ENCODE results near the gene ANXA3. TPM values are rescaled to one million over a fixed set of nuclear protein-coding genes. Genes with fewer than 3 reads are reported as not detected.

The ANXA3 gene
- total RNA-seq, 1 experiment from 2014 or later, result 263 TPM

- H3K79me2 ChIP-seq (ENCODE audit: low read length), result peaks cover 45% of the 10 kb centered on the region
Observed at GRCh38 chr4:78569306-78569821, 17.8 kb downstream of the ANXA3 start.

GRCh38 chr4:78570117-78570516 is 18.5 kb downstream of the ANXA3 start:
- Histone ChIP-seq H4K20me1 (ENCODE audit: low read length) (no peaks in the 10 kb centered on the region), H3K4me2 (ENCODE audit: low read length) (0 out of 2 replicates have a peak overlapping the region, but pooled peaks have one; percentile 71), H3K9me3 (ENCODE audit: low read length) (no peaks in the 10 kb centered on the region), H3K4me1 (ENCODE audit: insufficient read depth, low read length) (peaks cover 47% of the 10 kb centered on the region), H3K36me3 (ENCODE audit: low read depth, low read length) (peaks cover 29% of the 10 kb centered on the region), H3K27me3 (ENCODE audit: low read length) (no peaks in the 10 kb centered on the region), H2AFZ (ENCODE audit: low read length) (no peak overlapping the region), H3K4me3 (ENCODE audit: low read length) (no peak overlapping the region), H3K27ac (ENCODE audit: low read length) (peak overlapping the region; percentile 49), H3K79me2 (ENCODE audit: low read length) (peaks cover 45% of the 10 kb centered on the region), H3F3A (ENCODE audit: low read length, unreplicated experiment) (peaks cover 3% of the 10 kb centered on the region), H3K9ac (ENCODE audit: low read length) (no peak overlapping the region), H3K9me2 (replicated peaks; ENCODE audit: low read length) (no peaks in the 10 kb centered on the region)
- intact Hi-C loops (cut with micrococcal nuclease), result no loop called here
- ATAC-seq (no peak), DNase-seq (no peak)
- TF ChIP-seq CTCF (conservative IDR thresholded peaks at IDR 0.05; ENCODE audit: low read depth, low read length) (no peak), EZH2 (IDR thresholded peaks at IDR 0.05; ENCODE audit: low read length, unreplicated experiment) (no peak), EZH2phosphoT487 (IDR thresholded peaks at IDR 0.05; ENCODE audit: borderline replicate concordance, low read length) (no peak)
- BruUV-seq (replicated peaks), result no TSS peak
- CTCF ChIA-PET, result no interaction called here
- POLR2A ChIA-PET (ENCODE audit: unreplicated experiment), result interaction anchor here (0.8 kb wide), 1 partner anchor 36 kb away, joined by 7 read pairs; no protein-coding TSS in a partner anchor

More at GRCh38 chr4:78569306-78569821, 17.8 kb downstream of the ANXA3 start:
- ATAC-seq, result peak; percentile 70
- DNase-seq, result peak; percentile 92
- intact Hi-C loops (cut with micrococcal nuclease), result loop anchor here (1.0 to 5.0 kb wide), 3 partner anchors 17 to 512 kb away; partner anchors contain the start of gene FRAS1
- no peak overlapping the region for H3K9ac ChIP-seq (ENCODE audit: low read length)
- peaks cover 25% of the 10 kb centered on the region for H3K36me3 ChIP-seq (ENCODE audit: low read depth, low read length)
- ChIA-PET POLR2A (ENCODE audit: unreplicated experiment) (interaction anchor here (0.6 to 0.8 kb wide), 4 partner anchors 35 to 510 kb away, joined by 3 to 7 read pairs (median 6); no protein-coding TSS in a partner anchor), CTCF (interaction anchor here (0.6 to 1.0 kb wide), 2 partner anchors 510 to 1541 kb away, joined by 3 to 4 read pairs; no protein-coding TSS in a partner anchor)
- no TSS peak for BruUV-seq (replicated peaks)
- no peaks in the 10 kb centered on the region for H3K9me3 ChIP-seq (ENCODE audit: low read length)
- peak overlapping the region; percentile 49 for H3K27ac ChIP-seq (ENCODE audit: low read length)
- H3K9me2 ChIP-seq (replicated peaks; ENCODE audit: low read length), result no peaks in the 10 kb centered on the region
- peaks cover 3% of the 10 kb centered on the region for H3F3A ChIP-seq (ENCODE audit: low read length, unreplicated experiment)
- H3K4me2 ChIP-seq (ENCODE audit: low read length), result peak overlapping the region; percentile 71
- H3K4me3 ChIP-seq (ENCODE audit: low read length), result peak overlapping the region; percentile 40; the same call in 1 of the 2 replicates
- H3K4me1 ChIP-seq (ENCODE audit: insufficient read depth, low read length), result peaks cover 54% of the 10 kb centered on the region
- no peaks in the 10 kb centered on the region for H4K20me1 ChIP-seq (ENCODE audit: low read length)
- no peak overlapping the region for H2AFZ ChIP-seq (ENCODE audit: low read length)
- H3K27me3 ChIP-seq (ENCODE audit: low read length), result no peaks in the 10 kb centered on the region
- no peak for TF ChIP-seq CTCF (conservative IDR thresholded peaks at IDR 0.05; ENCODE audit: low read depth, low read length)
- TF ChIP-seq EZH2 (IDR thresholded peaks at IDR 0.05; ENCODE audit: low read length, unreplicated experiment), result no peak
- TF ChIP-seq EZH2phosphoT487 (IDR thresholded peaks at IDR 0.05; ENCODE audit: borderline replicate concordance, low read length), result no peak

- Histone ChIP-seq H3K36me3 (ENCODE audit: low read depth, low read length) (peaks cover 33% of the 10 kb centered on the region), H2AFZ (ENCODE audit: low read length) (no peak overlapping the region), H3K4me3 (ENCODE audit: low read length) (no peak overlapping the region), H3K9me2 (replicated peaks; ENCODE audit: low read length) (no peaks in the 10 kb centered on the region), H4K20me1 (ENCODE audit: low read length) (no peaks in the 10 kb centered on the region), H3K4me1 (ENCODE audit: insufficient read depth, low read length) (peaks cover 33% of the 10 kb centered on the region), H3K9me3 (ENCODE audit: low read length) (no peaks in the 10 kb centered on the region), H3K79me2 (ENCODE audit: low read length) (peaks cover 38% of the 10 kb centered on the region), H3K27me3 (ENCODE audit: low read length) (no peaks in the 10 kb centered on the region), H3K27ac (ENCODE audit: low read length) (no peak overlapping the region), H3F3A (ENCODE audit: low read length, unreplicated experiment) (peaks cover 3% of the 10 kb centered on the region), H3K4me2 (ENCODE audit: low read length) (no peak overlapping the region), H3K9ac (ENCODE audit: low read length) (no peak overlapping the region)
- CTCF ChIA-PET, result no interaction called here
- POLR2A ChIA-PET (ENCODE audit: unreplicated experiment), result no interaction called here
- no peak for ATAC-seq
- TF ChIP-seq CTCF (conservative IDR thresholded peaks at IDR 0.05; ENCODE audit: low read depth, low read length) (no peak), EZH2 (IDR thresholded peaks at IDR 0.05; ENCODE audit: low read length, unreplicated experiment) (no peak), EZH2phosphoT487 (IDR thresholded peaks at IDR 0.05; ENCODE audit: borderline replicate concordance, low read length) (no peak)
- DNase-seq, result no peak
- intact Hi-C loops (cut with micrococcal nuclease), result no loop called here
- BruUV-seq (replicated peaks), result no TSS peak
Observed at GRCh38 chr4:78571804-78572203, 20.2 kb downstream of the ANXA3 start.
